Upper lobe of right lung (tissue), 1 donor: ENCODE measurements around the gene SHANK1. TPM values are rescaled to one million over a fixed set of nuclear protein-coding genes. Genes with fewer than 3 reads are reported as not detected.
A peak's percentile ranks its signal among the peaks of the same experiment; 100 is the strongest.

Experiments used
- ATAC-seq: fragments of 200-7000 bp; cut with Tn5 transposase; one replicate; pipeline ENCODE4 v1.9.1; 2020; ENCODE audit warnings: mild to moderate bottlenecking, moderate library complexity
- DNase-seq: peaks from one replicate; pipeline ENCODE4 v3.0.0-alpha.2; 2020
- H3K27ac ChIP-seq: fragments of 200-600 bp; one replicate; pipeline ENCODE4 v1.8.0; 2022
- H3K27me3 ChIP-seq: fragments of 200-600 bp; one replicate; pipeline ENCODE4 v1.8.0; 2022; ENCODE audit warnings: mild to moderate bottlenecking
- H3K36me3 ChIP-seq: fragments of 200-600 bp; one replicate; pipeline ENCODE4 v1.8.0; 2022
- H3K4me1 ChIP-seq: fragments of 200-600 bp; one replicate; pipeline ENCODE4 v1.8.0; 2022
- H3K4me3 ChIP-seq: fragments of 200-600 bp; one replicate; pipeline ENCODE4 v1.8.0; 2022; ENCODE audit warnings: mild to moderate bottlenecking
- H3K9me3 ChIP-seq: fragments of 200-600 bp; one replicate; pipeline ENCODE4 v1.8.0; 2022
- intact Hi-C: fragments of 100-400 bp; cut with DNase I; formaldehyde crosslinking; loops from one replicate; pipeline ENCODE4 v1.11.0; 2022
- total RNA-seq: library from RNA; stranded (reverse); fragmentation: NEBNext Ultra II Directional; extraction: Animal tissue kit (Norgen Biotek cat#: 25700); gene quantifications from one replicate; pipeline ENCODE4 v1.2.1, GENCODE V29; 2021
- TF ChIP-seq, protein P1 (sequence below): fragments of 200-600 bp; IDR thresholded peaks from one replicate; pipeline ENCODE4 v1.8.0; 2022; ENCODE audit warnings: antibody characterized with exemption
- donor health status: DM: no; HTN: yes; CAD: no; lungs with severe emphysema.

SHANK1 gene
- total RNA-seq, 1 donor from 2014 or later: 0.35 TPM

DNA sequence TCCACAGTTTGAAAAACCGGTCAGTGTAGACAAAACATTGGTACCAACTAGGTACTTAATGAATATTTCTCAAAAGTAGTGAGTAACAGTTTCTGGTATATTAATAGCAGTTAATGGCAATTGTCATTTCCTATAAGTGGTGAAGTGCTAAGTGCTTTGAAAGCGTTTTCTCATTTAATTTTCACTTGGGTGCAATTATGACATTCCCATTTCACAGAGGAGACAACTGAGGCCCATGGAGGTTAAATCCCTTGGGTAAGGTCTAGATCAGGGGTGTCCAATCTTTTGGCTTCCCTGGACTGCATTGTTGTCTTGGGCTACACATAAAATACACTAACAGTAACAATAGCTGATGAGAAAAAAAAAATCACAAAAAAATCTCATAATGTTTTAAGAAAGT lies 79.2 kb downstream of the SHANK1 start:
- no peaks in the 10 kb centered on the region for H3K9me3 ChIP-seq
- no peak overlapping the region for H3K4me3 ChIP-seq
- H3K27ac ChIP-seq: no peak overlapping the region
- TF ChIP-seq, protein P1, sequence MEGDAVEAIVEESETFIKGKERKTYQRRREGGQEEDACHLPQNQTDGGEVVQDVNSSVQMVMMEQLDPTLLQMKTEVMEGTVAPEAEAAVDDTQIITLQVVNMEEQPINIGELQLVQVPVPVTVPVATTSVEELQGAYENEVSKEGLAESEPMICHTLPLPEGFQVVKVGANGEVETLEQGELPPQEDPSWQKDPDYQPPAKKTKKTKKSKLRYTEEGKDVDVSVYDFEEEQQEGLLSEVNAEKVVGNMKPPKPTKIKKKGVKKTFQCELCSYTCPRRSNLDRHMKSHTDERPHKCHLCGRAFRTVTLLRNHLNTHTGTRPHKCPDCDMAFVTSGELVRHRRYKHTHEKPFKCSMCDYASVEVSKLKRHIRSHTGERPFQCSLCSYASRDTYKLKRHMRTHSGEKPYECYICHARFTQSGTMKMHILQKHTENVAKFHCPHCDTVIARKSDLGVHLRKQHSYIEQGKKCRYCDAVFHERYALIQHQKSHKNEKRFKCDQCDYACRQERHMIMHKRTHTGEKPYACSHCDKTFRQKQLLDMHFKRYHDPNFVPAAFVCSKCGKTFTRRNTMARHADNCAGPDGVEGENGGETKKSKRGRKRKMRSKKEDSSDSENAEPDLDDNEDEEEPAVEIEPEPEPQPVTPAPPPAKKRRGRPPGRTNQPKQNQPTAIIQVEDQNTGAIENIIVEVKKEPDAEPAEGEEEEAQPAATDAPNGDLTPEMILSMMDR: no peak
- no peaks in the 10 kb centered on the region for H3K36me3 ChIP-seq
- no peaks in the 10 kb centered on the region for H3K4me1 ChIP-seq
- intact Hi-C loops: no loop called here
- H3K27me3 ChIP-seq: peaks cover 65% of the 10 kb centered on the region
- ATAC-seq (no peak), DNase-seq (no peak)

DNA sequence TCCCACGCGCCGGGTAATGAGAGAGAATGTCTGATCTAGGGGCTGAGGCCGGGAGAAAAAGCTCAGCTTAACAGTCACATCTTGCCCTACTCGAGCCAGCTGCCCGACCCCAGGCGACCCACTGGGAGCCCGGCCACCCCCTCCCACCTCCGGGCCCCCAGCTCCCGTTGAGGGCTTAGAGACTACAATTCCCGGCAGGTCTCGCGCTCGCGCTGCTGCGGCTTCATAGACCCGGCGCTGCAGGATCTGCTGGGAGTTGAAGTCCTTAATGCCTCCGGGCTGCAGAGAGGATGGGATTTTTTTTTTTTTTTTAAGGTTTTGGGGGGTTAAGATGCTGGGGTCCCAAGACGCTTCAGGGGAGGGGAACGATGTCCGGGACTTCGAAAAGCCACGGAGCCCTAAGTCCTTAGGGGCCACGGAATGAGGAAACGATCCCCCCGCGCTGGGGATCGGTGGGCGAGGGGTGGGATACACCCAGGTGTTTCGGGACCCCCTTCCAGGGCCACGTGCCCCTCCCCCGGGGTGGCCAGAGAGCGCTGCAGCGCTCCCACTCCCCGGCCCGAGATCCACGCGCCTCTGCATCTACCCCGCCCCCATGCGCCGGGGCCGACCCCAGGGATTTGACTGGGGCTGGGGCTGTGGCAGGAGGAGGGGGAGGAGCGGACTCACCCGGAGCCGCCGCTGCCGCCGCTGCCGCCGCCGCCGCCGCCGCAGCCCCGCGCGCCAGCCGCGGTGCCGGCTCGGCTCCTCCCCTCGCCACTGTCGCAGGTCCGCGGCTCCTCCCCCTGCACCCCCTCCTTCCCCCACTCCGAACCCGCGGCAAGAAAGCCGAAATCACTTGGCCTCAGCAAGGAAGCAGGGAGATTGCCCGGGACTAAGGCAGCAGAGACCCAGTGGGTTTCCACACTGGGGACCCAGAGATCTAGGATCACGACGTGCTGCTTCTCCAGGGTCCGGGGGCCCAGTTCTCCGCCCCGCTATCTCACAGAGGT lies 80.2 kb downstream of the SHANK1 start, which contains the start of gene SYT3:
Gene SYT3 (minus strand): TSS at position 761 of the 992 bp plus-strand sequence. CDS start 2,470 bp downstream, outside the sequence.
- Histone ChIP-seq H3K4me3 (peak within 1 kb of the TSS; percentile 50), H3K4me1 (no peaks in the 10 kb centered on the region), H3K9me3 (no peaks in the 10 kb centered on the region), H3K27ac (no peak within 1 kb of the TSS), H3K36me3 (no peaks in the 10 kb centered on the region), H3K27me3 (peaks cover 62% of the 10 kb centered on the region)
- intact Hi-C loops: no loop called here
- peak; percentile 83 for ATAC-seq
- TF ChIP-seq, protein P1: no peak
- DNase-seq: peak; percentile 79

DNA sequence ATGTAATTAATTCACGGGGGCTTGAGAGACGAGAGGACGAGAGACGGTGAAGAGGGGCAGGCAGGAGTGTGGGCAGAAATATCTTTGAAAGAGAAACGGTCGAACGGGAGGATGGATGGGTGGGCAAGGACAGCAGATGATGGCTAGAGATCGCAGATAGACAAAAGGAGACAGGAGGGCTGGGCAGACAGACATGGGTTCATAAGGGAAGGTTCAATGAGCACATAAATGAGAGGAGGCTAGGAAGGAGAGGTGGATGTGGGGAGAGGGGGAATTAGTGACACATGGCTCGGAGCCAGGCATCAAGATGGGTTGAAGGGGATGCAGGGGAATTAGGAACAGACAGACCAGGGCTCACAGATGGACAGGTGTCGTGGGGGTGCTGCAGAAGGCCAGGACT lies 81.0 kb downstream of the SHANK1 start:
- no peak overlapping the region for H3K4me3 ChIP-seq
- no peak for ATAC-seq
- peaks cover 57% of the 10 kb centered on the region for H3K27me3 ChIP-seq
- intact Hi-C loops: no loop called here
- no peaks in the 10 kb centered on the region for H3K9me3 ChIP-seq
- no peak overlapping the region for H3K27ac ChIP-seq
- TF ChIP-seq, protein P1: no peak
- no peaks in the 10 kb centered on the region for H3K36me3 ChIP-seq
- no peak for DNase-seq
- no peaks in the 10 kb centered on the region for H3K4me1 ChIP-seq

DNA sequence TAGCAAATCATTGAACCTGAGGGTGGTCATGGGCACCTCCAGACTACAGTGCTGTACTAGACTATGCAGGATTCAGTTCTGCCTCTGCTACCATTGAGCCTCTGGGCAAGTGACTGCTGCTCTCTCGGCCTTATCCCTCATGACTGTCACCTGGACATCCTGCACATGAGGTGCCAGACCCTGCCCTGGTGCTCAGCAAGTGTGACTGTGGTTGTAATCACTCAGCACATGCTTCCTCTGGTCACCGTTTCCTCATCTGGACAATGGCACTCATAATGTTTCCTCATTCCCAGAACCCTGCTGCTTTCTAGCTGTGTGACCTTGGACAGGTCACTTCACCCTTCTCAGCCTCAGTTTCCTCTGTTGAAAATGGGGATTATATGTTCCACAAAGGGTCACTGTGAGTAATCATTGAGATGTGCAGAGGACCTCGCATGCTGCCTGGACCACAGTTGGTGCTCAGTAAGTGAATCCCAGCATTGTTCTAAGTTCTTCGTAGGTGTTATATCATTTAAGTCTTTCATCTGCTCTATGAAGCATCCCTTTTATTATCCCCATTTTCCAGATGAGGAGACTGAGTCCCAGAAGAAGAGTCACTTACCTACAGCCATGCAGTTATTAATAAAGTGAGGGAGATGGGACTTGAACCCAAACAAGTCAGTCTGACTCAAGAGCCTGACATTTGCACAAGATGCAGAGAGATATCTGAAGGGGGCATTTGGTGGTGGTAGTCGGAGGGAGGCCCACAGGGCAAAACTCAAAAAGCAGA lies 83.1 kb downstream of the SHANK1 start:
- Histone ChIP-seq H3K4me1 (no peaks in the 10 kb centered on the region), H3K4me3 (no peak overlapping the region), H3K27ac (no peak overlapping the region), H3K9me3 (peaks cover 3% of the 10 kb centered on the region), H3K36me3 (no peaks in the 10 kb centered on the region), H3K27me3 (peaks cover 48% of the 10 kb centered on the region)
- ATAC-seq (no peak), DNase-seq (no peak)
- intact Hi-C loops: no loop called here
- TF ChIP-seq, protein P1: no peak

DNA sequence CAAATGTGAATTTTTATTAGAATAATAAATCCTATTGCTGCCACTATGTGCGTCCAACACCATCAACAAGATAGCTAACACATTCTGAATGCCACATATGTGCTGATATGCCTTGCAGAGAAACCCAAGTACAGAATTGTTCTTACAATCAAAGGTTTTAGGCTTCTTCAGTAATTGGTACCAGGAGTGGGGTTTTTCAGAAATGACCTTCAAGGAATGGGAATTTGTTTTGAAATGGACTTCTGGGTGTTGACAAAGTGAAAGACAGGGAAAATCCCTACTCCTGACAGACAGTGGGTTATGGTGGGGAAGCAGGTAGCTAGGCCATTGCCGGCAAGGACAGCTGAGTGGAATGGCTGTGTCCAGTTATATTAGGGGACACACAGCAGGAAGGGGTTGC lies 85.6 kb downstream of the SHANK1 start:
- TF ChIP-seq, protein P1: no peak
- no peak overlapping the region for H3K4me3 ChIP-seq
- no peaks in the 10 kb centered on the region for H3K4me1 ChIP-seq
- H3K9me3 ChIP-seq: peaks cover 3% of the 10 kb centered on the region
- intact Hi-C loops: no loop called here
- peaks cover 25% of the 10 kb centered on the region for H3K27me3 ChIP-seq
- no peaks in the 10 kb centered on the region for H3K36me3 ChIP-seq
- no peak for ATAC-seq
- H3K27ac ChIP-seq: no peak overlapping the region
- DNase-seq: no peak
